ENCODE results near the gene SLC10A7. TPM values are rescaled to one million over a fixed set of nuclear protein-coding genes. Genes with fewer than 3 reads are reported as not detected.

SLC10A7 gene
- total and polyA plus RNA-seq, 10 of the 15 experiments (the other 5 are each of a cell fraction or from before 2014, with no cell fraction given), result 4.6 to 23.7 (median 15.6) TPM

DNA sequence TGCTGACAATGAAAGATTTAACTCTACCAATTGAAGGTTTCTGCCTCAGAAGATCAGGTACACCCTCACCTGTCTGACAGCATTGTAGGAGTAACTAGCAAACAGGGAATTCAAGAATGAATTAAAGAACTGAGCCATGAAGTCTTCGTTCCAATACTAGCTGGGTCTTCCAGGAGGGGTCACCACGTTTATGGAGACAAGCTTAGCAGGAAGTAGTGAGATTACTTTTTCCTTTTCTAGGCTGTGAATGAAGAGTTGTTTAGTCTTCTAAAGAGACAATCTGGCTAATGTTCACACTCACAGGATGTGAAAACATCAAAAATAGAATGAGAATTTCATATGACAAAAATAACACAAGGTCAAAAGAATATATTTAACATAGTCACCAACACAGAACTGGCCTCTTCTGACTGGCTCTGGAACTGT is 252.5 kb downstream of the SLC10A7 start (continued):
- TF ChIP-seq, protein P1, sequence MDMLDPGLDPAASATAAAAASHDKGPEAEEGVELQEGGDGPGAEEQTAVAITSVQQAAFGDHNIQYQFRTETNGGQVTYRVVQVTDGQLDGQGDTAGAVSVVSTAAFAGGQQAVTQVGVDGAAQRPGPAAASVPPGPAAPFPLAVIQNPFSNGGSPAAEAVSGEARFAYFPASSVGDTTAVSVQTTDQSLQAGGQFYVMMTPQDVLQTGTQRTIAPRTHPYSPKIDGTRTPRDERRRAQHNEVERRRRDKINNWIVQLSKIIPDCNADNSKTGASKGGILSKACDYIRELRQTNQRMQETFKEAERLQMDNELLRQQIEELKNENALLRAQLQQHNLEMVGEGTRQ (IDR thresholded peaks at IDR 0.05; ENCODE audit: borderline replicate concordance, low read depth, low read length), result no peak
- TF ChIP-seq, protein P2, sequence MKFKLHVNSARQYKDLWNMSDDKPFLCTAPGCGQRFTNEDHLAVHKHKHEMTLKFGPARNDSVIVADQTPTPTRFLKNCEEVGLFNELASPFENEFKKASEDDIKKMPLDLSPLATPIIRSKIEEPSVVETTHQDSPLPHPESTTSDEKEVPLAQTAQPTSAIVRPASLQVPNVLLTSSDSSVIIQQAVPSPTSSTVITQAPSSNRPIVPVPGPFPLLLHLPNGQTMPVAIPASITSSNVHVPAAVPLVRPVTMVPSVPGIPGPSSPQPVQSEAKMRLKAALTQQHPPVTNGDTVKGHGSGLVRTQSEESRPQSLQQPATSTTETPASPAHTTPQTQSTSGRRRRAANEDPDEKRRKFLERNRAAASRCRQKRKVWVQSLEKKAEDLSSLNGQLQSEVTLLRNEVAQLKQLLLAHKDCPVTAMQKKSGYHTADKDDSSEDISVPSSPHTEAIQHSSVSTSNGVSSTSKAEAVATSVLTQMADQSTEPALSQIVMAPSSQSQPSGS (IDR thresholded peaks at IDR 0.05; ENCODE audit: low read length), result peak; percentile 92
- TF ChIP-seq MTA3 (IDR thresholded peaks at IDR 0.05; ENCODE audit: borderline replicate concordance, low read length), result peak; percentile 66; the same call in 1 of the 2 replicates
- TF ChIP-seq, protein P3, sequence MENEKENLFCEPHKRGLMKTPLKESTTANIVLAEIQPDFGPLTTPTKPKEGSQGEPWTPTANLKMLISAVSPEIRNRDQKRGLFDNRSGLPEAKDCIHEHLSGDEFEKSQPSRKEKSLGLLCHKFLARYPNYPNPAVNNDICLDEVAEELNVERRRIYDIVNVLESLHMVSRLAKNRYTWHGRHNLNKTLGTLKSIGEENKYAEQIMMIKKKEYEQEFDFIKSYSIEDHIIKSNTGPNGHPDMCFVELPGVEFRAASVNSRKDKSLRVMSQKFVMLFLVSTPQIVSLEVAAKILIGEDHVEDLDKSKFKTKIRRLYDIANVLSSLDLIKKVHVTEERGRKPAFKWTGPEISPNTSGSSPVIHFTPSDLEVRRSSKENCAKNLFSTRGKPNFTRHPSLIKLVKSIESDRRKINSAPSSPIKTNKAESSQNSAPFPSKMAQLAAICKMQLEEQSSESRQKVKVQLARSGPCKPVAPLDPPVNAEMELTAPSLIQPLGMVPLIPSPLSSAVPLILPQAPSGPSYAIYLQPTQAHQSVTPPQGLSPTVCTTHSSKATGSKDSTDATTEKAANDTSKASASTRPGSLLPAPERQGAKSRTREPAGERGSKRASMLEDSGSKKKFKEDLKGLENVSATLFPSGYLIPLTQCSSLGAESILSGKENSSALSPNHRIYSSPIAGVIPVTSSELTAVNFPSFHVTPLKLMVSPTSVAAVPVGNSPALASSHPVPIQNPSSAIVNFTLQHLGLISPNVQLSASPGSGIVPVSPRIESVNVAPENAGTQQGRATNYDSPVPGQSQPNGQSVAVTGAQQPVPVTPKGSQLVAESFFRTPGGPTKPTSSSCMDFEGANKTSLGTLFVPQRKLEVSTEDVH (IDR thresholded peaks at IDR 0.05; ENCODE audit: low read depth, partially characterized antibody), result no peak
- TF ChIP-seq JUNB (IDR thresholded peaks at IDR 0.05), result no peak
- no peak for TF ChIP-seq POLR2AphosphoS2 (IDR thresholded peaks at IDR 0.05; ENCODE audit: low read depth, low read length)
- TF ChIP-seq, protein P4, sequence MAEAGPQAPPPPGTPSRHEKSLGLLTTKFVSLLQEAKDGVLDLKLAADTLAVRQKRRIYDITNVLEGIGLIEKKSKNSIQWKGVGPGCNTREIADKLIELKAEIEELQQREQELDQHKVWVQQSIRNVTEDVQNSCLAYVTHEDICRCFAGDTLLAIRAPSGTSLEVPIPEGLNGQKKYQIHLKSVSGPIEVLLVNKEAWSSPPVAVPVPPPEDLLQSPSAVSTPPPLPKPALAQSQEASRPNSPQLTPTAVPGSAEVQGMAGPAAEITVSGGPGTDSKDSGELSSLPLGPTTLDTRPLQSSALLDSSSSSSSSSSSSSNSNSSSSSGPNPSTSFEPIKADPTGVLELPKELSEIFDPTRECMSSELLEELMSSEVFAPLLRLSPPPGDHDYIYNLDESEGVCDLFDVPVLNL (IDR thresholded peaks at IDR 0.05; ENCODE audit: low read depth, low read length), result no peak
- TF ChIP-seq TCF3 (IDR thresholded peaks at IDR 0.05; ENCODE audit: borderline replicate concordance, insufficient read depth, low read depth, low read length), result no peak
- TF ChIP-seq, protein P5, sequence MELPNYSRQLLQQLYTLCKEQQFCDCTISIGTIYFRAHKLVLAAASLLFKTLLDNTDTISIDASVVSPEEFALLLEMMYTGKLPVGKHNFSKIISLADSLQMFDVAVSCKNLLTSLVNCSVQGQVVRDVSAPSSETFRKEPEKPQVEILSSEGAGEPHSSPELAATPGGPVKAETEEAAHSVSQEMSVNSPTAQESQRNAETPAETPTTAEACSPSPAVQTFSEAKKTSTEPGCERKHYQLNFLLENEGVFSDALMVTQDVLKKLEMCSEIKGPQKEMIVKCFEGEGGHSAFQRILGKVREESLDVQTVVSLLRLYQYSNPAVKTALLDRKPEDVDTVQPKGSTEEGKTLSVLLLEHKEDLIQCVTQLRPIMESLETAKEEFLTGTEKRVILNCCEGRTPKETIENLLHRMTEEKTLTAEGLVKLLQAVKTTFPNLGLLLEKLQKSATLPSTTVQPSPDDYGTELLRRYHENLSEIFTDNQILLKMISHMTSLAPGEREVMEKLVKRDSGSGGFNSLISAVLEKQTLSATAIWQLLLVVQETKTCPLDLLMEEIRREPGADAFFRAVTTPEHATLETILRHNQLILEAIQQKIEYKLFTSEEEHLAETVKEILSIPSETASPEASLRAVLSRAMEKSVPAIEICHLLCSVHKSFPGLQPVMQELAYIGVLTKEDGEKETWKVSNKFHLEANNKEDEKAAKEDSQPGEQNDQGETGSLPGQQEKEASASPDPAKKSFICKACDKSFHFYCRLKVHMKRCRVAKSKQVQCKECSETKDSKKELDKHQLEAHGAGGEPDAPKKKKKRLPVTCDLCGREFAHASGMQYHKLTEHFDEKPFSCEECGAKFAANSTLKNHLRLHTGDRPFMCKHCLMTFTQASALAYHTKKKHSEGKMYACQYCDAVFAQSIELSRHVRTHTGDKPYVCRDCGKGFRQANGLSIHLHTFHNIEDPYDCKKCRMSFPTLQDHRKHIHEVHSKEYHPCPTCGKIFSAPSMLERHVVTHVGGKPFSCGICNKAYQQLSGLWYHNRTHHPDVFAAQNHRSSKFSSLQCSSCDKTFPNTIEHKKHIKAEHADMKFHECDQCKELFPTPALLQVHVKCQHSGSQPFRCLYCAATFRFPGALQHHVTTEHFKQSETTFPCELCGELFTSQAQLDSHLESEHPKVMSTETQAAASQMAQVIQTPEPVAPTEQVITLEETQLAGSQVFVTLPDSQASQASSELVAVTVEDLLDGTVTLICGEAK (IDR thresholded peaks at IDR 0.05; ENCODE audit: borderline replicate concordance), result no peak
- TF ChIP-seq, protein P6, sequence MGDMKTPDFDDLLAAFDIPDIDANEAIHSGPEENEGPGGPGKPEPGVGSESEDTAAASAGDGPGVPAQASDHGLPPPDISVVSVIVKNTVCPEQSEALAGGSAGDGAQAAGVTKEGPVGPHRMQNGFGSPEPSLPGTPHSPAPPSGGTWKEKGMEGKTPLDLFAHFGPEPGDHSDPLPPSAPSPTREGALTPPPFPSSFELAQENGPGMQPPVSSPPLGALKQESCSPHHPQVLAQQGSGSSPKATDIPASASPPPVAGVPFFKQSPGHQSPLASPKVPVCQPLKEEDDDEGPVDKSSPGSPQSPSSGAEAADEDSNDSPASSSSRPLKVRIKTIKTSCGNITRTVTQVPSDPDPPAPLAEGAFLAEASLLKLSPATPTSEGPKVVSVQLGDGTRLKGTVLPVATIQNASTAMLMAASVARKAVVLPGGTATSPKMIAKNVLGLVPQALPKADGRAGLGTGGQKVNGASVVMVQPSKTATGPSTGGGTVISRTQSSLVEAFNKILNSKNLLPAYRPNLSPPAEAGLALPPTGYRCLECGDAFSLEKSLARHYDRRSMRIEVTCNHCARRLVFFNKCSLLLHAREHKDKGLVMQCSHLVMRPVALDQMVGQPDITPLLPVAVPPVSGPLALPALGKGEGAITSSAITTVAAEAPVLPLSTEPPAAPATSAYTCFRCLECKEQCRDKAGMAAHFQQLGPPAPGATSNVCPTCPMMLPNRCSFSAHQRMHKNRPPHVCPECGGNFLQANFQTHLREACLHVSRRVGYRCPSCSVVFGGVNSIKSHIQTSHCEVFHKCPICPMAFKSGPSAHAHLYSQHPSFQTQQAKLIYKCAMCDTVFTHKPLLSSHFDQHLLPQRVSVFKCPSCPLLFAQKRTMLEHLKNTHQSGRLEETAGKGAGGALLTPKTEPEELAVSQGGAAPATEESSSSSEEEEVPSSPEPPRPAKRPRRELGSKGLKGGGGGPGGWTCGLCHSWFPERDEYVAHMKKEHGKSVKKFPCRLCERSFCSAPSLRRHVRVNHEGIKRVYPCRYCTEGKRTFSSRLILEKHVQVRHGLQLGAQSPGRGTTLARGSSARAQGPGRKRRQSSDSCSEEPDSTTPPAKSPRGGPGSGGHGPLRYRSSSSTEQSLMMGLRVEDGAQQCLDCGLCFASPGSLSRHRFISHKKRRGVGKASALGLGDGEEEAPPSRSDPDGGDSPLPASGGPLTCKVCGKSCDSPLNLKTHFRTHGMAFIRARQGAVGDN (IDR thresholded peaks at IDR 0.05), result peak; percentile 69
- no peak for TF ChIP-seq SMAD5 (IDR thresholded peaks at IDR 0.05; ENCODE audit: low read depth)
- no peak for TF ChIP-seq FOS (IDR thresholded peaks at IDR 0.05; ENCODE audit: borderline replicate concordance, extremely low read depth, insufficient read length)
- TF ChIP-seq, protein P7, sequence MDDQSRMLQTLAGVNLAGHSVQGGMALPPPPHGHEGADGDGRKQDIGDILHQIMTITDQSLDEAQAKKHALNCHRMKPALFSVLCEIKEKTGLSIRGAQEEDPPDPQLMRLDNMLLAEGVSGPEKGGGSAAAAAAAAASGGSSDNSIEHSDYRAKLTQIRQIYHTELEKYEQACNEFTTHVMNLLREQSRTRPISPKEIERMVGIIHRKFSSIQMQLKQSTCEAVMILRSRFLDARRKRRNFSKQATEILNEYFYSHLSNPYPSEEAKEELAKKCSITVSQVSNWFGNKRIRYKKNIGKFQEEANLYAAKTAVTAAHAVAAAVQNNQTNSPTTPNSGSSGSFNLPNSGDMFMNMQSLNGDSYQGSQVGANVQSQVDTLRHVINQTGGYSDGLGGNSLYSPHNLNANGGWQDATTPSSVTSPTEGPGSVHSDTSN (IDR thresholded peaks at IDR 0.05; ENCODE audit: insufficient replicate concordance, low read depth, low read length), result no peak
